ENCODE results near the gene TTI1. TPM values are rescaled to one million over a fixed set of nuclear protein-coding genes. Genes with fewer than 3 reads are reported as not detected.

The TTI1 gene
- total and polyA plus RNA-seq, 2 of the 13 experiments (the other 11 are each of a cell fraction or from before 2014, with no cell fraction given): 22.9 to 39.8 TPM

DNA sequence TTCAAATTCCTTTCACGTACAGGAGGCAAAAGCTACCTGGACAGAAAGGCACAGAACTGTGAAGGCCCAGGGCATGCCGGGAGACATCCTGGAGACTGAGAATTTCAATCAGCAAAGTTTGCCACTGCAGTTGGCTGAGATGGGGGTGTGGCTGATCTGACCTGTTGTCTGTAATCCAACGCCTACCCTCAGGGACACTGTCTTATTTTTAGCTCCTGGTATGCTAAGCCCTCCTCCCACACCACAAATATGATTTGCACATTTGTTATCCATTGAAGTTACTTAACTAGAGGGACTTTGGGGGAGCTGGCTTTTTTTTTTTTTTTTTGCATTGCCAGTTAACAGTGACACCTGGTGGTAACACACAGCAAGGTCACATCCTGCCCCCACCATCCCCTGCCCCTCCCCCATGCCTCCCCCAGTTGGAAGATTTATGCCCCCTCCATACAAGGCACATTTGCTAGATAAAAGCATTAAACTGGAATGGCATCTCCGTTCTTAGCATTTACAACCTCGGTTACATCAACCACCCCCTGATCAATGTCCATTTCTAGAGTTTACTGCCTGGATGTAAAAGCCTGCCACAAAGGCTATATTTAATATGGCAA is 40.4 kb downstream of the TTI1 start (continued):
- TF ChIP-seq HNRNPK (IDR thresholded peaks at IDR 0.05; ENCODE audit: low read depth, low read length, poor library complexity, severe bottlenecking) (peak; percentile 78), ZNF281 (CRISPR knock-in tag; IDR thresholded peaks at IDR 0.05; ENCODE audit: borderline replicate concordance) (peak; percentile 86), BRD4 (CRISPR knock-in tag; IDR thresholded peaks at IDR 0.05) (no peak)

- Histone ChIP-seq H3K79me2 (ENCODE audit: insufficient read depth, low read length) (no peaks in the 10 kb centered on the region), H3K4me1 (ENCODE audit: insufficient read depth, low read length) (peaks cover 36% of the 10 kb centered on the region), H2AFZ (ENCODE audit: low read length) (no peak overlapping the region), H3K27me3 (ENCODE audit: control insufficient read depth in 1 of 2, insufficient read depth in 2 of 2, low read length in 2 of 2) (no peaks in the 10 kb centered on the region), H3K4me3 (replicated peaks in 1 of 3; ENCODE audit: insufficient read depth in 1 of 3, low read depth in 2 of 3, low read length in 3 of 3) (no peak overlapping the region), H3K27ac (ENCODE audit: extremely low read length, insufficient read depth, low read length) (no peak overlapping the region), H3K9me3 (ENCODE audit: low read length) (no peaks in the 10 kb centered on the region), H3K4me2 (ENCODE audit: low read depth, low read length) (no peak overlapping the region), H3K9ac (ENCODE audit: insufficient read depth, low read depth, low read length) (no peak overlapping the region), H4K20me1 (ENCODE audit: insufficient read depth, low read length) (0 out of 2 replicates have a peak, but pooled peaks cover 3% of the 10 kb centered on the region), H3K36me3 (replicated peaks in 1 of 2; ENCODE audit: control insufficient read depth in 1 of 2, insufficient read depth in 2 of 2, low read length in 2 of 2) (peaks cover 34 to 70% of the 10 kb centered on the region in 2 experiments)
- ChIA-PET CTCF (ENCODE audit: low intra/inter-chr PET ratio, low total read pairs) (interaction anchor here (1.0 to 2.1 kb wide), 4 partner anchors 50 to 427 kb away, joined by 4 to 19 read pairs (median 10); no protein-coding TSS in a partner anchor), POLR2A (no interaction called here)
- WGBS (ENCODE audit: low lambda C conversion rate): 97% methylated on average over 4 of the region's 4 CpGs
- DNase-seq (ENCODE audit: low spot score) (no peak), ATAC-seq (no peak), FAIRE-seq (peak; percentile 37)
- in situ Hi-C loops (cut with HindIII; ENCODE audit: extremely low pct_ligation_motif_present, low pct_unique_long_range_greater_than_20kb): loop anchor here (5.0 kb wide), 3 partner anchors 90 to 425 kb away; partner anchors contain the start of gene VSTM2L
- intact Hi-C loops (cut with micrococcal nuclease; ENCODE audit: unreplicated experiment): no loop called here
- BruUV-seq (replicated peaks): no TSS peak
- TF ChIP-seq RBM22 (optimal IDR thresholded peaks at IDR 0.05; ENCODE audit: low read length) (peak; percentile 59), PRPF4 (IDR thresholded peaks at IDR 0.05; ENCODE audit: low read depth, low read length, poor library complexity, severe bottlenecking) (no peak), ZZZ3 (CRISPR knock-in tag; IDR thresholded peaks at IDR 0.05; ENCODE audit: borderline replicate concordance) (no peak), CC2D1A (CRISPR knock-in tag; IDR thresholded peaks at IDR 0.05) (no peak), ZNF574 (CRISPR knock-in tag; IDR thresholded peaks at IDR 0.05) (no peak)
- TF ChIP-seq, protein P1, sequence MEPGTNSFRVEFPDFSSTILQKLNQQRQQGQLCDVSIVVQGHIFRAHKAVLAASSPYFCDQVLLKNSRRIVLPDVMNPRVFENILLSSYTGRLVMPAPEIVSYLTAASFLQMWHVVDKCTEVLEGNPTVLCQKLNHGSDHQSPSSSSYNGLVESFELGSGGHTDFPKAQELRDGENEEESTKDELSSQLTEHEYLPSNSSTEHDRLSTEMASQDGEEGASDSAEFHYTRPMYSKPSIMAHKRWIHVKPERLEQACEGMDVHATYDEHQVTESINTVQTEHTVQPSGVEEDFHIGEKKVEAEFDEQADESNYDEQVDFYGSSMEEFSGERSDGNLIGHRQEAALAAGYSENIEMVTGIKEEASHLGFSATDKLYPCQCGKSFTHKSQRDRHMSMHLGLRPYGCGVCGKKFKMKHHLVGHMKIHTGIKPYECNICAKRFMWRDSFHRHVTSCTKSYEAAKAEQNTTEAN (CRISPR knock-in tag; conservative IDR thresholded peaks at IDR 0.05): no peak
- TF ChIP-seq, protein P2, sequence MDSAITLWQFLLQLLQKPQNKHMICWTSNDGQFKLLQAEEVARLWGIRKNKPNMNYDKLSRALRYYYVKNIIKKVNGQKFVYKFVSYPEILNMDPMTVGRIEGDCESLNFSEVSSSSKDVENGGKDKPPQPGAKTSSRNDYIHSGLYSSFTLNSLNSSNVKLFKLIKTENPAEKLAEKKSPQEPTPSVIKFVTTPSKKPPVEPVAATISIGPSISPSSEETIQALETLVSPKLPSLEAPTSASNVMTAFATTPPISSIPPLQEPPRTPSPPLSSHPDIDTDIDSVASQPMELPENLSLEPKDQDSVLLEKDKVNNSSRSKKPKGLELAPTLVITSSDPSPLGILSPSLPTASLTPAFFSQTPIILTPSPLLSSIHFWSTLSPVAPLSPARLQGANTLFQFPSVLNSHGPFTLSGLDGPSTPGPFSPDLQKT (CRISPR knock-in tag; IDR thresholded peaks at IDR 0.05; ENCODE audit: borderline replicate concordance): no peak
Observed at GRCh38 chr20:37991908-37992307, 41.3 kb downstream of the TTI1 start.

Measured in HepG2 (cell line).